ENCODE data around the gene MAGI1.
A peak's percentile ranks its signal among the peaks of the same experiment; 100 is the strongest.

MAGI1 gene

GRCh38 chr3:65793495-65794200, 245.1 kb downstream of the MAGI1 start:
- no peak for DNase-seq (ENCODE audit: low spot score)

- DNase-seq (ENCODE audit: low spot score): no peak
These were observed 250.3 kb downstream of the MAGI1 start for GRCh38 chr3:65788461-65788860.

- DNase-seq (ENCODE audit: low spot score): no peak
These were observed 250.9 kb downstream of the MAGI1 start for GRCh38 chr3:65787827-65788226.

GRCh38 chr3:65787340-65787739, 251.4 kb downstream of the MAGI1 start:
- DNase-seq (ENCODE audit: low spot score): no peak

GRCh38 chr3:65786890-65787289, 251.8 kb downstream of the MAGI1 start:
- DNase-seq (ENCODE audit: low spot score): no peak

GRCh38 chr3:65785065-65785645, 253.6 kb downstream of the MAGI1 start:
- peak; percentile 14 for DNase-seq (ENCODE audit: low spot score)

- no peak for DNase-seq (ENCODE audit: low spot score)
These were observed 255.6 kb downstream of the MAGI1 start for GRCh38 chr3:65783117-65783516.

- no peak for DNase-seq (ENCODE audit: low spot score)
These were observed 257.1 kb downstream of the MAGI1 start for GRCh38 chr3:65781594-65781993.

GRCh38 chr3:65779390-65779789, 259.3 kb downstream of the MAGI1 start:
- DNase-seq (ENCODE audit: low spot score): no peak

GRCh38 chr3:65778968-65779367, 259.8 kb downstream of the MAGI1 start:
- no peak for DNase-seq (ENCODE audit: low spot score)

- no peak for DNase-seq (ENCODE audit: low spot score)
These were observed 261.7 kb downstream of the MAGI1 start for GRCh38 chr3:65777050-65777449.

GRCh38 chr3:65776494-65776893, 262.2 kb downstream of the MAGI1 start:
- DNase-seq (ENCODE audit: low spot score): no peak

GRCh38 chr3:65776081-65776480, 262.6 kb downstream of the MAGI1 start:
- DNase-seq (ENCODE audit: low spot score): no peak

- DNase-seq (ENCODE audit: low spot score): no peak
These were observed 266.0 kb downstream of the MAGI1 start for GRCh38 chr3:65772758-65773157.

- no peak for DNase-seq (ENCODE audit: low spot score)
These were observed 271.2 kb downstream of the MAGI1 start for GRCh38 chr3:65767551-65767950.

GRCh38 chr3:65762235-65762580, 276.5 kb downstream of the MAGI1 start:
- no peak for DNase-seq (ENCODE audit: low spot score)

GRCh38 chr3:65761446-65762234, 277.1 kb downstream of the MAGI1 start:
- no peak for DNase-seq (ENCODE audit: low spot score)

- no peak for DNase-seq (ENCODE audit: low spot score)
These were observed 279.7 kb downstream of the MAGI1 start for GRCh38 chr3:65758876-65759598.

- DNase-seq (ENCODE audit: low spot score): no peak
These were observed 280.3 kb downstream of the MAGI1 start for GRCh38 chr3:65758438-65758837.

- DNase-seq (ENCODE audit: low spot score): no peak
These were observed 286.1 kb downstream of the MAGI1 start for GRCh38 chr3:65752636-65753035.

GRCh38 chr3:65751123-65751700, 287.5 kb downstream of the MAGI1 start:
- no peak for DNase-seq (ENCODE audit: low spot score)

GRCh38 chr3:65749066-65749465, 289.7 kb downstream of the MAGI1 start:
- no peak for DNase-seq (ENCODE audit: low spot score)
